Measurements from ENCODE around the gene CXCL17.

- no peak for TF ChIP-seq CTCF (IDR thresholded peaks at IDR 0.05; ENCODE audit: insufficient read depth, low read length)
- TF ChIP-seq GABPA (IDR thresholded peaks at IDR 0.05; ENCODE audit: low read depth): no peak
- TF ChIP-seq POLR2AphosphoS5 (IDR thresholded peaks at IDR 0.05; ENCODE audit: low read depth): no peak
- TF ChIP-seq, protein P1, sequence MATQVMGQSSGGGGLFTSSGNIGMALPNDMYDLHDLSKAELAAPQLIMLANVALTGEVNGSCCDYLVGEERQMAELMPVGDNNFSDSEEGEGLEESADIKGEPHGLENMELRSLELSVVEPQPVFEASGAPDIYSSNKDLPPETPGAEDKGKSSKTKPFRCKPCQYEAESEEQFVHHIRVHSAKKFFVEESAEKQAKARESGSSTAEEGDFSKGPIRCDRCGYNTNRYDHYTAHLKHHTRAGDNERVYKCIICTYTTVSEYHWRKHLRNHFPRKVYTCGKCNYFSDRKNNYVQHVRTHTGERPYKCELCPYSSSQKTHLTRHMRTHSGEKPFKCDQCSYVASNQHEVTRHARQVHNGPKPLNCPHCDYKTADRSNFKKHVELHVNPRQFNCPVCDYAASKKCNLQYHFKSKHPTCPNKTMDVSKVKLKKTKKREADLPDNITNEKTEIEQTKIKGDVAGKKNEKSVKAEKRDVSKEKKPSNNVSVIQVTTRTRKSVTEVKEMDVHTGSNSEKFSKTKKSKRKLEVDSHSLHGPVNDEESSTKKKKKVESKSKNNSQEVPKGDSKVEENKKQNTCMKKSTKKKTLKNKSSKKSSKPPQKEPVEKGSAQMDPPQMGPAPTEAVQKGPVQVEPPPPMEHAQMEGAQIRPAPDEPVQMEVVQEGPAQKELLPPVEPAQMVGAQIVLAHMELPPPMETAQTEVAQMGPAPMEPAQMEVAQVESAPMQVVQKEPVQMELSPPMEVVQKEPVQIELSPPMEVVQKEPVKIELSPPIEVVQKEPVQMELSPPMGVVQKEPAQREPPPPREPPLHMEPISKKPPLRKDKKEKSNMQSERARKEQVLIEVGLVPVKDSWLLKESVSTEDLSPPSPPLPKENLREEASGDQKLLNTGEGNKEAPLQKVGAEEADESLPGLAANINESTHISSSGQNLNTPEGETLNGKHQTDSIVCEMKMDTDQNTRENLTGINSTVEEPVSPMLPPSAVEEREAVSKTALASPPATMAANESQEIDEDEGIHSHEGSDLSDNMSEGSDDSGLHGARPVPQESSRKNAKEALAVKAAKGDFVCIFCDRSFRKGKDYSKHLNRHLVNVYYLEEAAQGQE (IDR thresholded peaks at IDR 0.05; ENCODE audit: insufficient replicate concordance, low read depth): no peak
Observed at GRCh38 chr19:42403586-42403985, 39.2 kb downstream of the CXCL17 start.
